GM19023 (cell line): ENCODE data around the gene ELMOD3.
A peak's percentile ranks its signal among the peaks of the same experiment; 100 is the strongest.

Experiments used
- ATAC-seq: cut with Tn5 transposase; IDR thresholded peaks from one replicate; pipeline ENCODE4 v1.9.1; 2021; ENCODE audit warnings: mild to moderate bottlenecking, moderate library complexity; ENCODE audit not compliant: unreplicated experiment

The ELMOD3 gene

DNA sequence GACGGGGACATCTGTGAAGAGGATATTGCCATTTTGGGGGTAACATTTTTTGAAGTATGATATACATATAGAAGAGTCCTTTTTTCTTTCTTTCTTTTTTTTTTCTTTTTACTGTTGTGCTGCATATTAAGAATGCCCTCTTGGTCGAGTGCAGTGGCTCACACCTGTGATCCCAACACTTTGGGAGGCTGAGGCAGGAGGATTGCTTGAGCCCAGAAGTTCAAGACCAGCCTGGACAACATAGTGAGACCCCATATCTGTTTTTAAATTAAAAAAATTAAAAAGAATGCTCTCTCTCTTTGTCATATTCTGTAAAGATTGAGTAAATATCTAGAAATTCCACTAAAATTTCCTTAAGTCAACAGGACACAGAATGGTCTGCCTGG, 67.5 kb downstream of the ELMOD3 start:
- ATAC-seq: no peak

- no peak for ATAC-seq
Measured at GRCh38 chr2:85423525-85423924, 69.0 kb downstream of the ELMOD3 start.

GRCh38 chr2:85425588-85425987, 71.0 kb downstream of the ELMOD3 start:
- no peak for ATAC-seq

- ATAC-seq: no peak
Measured at GRCh38 chr2:85427300-85427835, 72.8 kb downstream of the ELMOD3 start.

DNA sequence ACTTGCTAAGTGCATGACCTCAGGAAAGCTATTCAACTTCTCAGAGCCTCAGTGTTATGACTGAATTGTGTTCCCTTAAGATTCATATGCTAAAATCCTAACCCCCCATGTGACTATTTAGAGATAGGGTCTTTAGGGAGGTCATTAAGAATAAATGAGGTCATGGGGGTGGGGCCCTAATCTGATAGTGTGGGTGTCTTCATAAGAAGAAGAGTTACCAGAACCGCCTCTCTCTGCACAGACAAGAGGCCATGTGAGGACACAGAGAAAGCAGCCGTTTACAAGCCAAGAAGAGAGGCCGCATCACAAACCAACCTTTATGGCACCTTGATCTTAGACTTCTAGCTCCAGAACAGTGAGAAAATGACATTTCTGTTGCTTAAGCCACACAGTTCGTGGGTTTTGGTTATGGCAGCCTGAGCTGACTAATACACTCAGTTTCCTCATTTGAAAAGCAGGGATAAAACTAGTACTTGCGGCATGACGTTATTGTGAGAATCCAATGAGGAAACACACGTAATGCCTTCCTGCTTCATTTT, 73.8 kb downstream of the ELMOD3 start:
- ATAC-seq: no peak

DNA sequence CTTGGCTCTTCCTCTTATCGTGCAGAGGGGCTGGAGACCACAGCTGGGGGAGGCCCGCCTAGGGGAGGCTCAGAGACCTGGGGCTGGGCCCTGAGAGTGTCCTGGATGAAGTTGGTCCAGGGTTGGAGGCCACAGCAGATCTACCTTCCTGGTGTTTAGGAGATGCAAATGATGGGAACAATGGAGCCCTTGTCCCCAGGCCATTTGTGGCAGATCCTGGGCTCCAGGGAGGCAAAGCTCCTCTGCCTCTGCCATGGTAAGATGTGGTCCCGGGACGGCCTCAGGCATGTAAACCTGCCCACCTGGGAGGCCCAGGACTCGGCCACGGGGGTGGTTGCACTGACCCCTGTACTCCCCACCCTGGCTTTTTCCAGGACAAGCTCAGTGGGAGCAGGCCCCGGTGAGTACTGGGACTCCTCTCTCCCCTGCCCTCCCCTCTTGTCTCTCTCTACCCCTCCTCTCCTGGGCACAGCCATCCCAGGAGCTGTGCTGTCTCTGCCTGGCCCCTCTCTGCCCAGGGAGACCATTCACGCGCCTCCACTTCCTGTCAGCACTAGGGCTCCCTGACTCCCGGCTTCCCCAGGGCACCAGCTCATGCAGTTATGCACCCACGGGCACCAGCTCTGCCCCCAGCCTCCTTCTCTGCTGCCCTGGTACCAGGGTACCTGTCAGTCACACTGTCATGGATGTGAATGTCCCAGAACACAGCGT, 74.8 kb downstream of the ELMOD3 start:
- ATAC-seq: no peak

DNA sequence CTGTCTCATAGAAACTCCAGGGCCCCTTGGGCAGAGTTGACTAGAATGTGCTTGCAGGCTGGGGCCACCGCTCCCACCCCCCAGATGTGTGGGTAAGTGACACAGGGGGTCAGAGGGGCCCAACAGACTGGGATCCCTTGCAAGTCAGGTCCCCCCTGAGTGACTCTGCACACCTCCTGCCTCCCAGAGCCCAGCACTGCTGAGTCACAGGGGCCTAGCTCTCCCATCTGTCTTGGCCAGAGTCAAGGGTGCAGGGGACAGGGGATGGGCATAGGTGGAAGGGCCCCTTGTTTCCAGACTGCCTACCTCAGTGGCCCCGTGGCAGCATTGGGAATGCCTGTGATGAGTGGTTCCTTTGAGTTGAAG, 75.3 kb downstream of the ELMOD3 start:
- no peak for ATAC-seq

DNA sequence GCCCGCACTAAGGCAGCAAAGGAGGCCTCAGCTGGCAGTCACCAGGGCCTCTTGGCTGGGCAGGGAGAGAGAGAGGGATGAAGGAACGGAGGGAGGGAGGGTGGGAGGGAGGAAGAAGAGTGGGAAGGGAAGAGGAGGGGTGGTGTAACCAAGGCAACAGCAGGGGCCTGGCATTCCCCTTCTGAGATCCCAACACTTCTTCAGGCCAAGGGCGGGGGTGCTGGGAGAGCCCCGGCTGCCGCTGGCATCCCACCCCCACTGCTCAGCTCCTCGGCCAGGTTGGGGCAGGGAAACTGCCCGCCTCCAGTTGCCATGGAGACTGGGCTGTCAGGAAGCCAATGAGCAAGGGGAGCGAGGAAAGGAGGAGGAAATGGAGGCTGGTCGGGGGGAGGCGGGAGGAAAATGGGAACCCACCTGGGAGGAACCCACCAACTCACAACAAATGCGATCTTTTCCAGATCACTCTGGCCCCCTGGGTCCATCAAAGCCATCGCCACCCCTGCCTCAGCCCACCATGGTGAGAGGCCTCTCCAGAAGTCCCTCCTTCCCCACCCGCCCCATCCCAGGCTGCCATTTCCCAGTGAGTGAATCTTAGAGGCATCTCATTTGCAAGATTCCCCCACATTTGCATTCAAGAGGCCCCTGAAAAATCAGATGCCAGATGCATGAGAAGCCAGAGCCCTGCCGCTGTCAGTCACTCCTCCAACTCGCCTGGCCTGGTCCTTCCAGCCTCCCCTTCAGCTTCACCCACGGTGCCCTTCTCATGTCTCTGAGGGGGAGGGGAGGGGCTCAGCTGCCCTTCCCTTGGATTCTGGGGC, 76.4 kb downstream of the ELMOD3 start:
- ATAC-seq: no peak

- ATAC-seq: no peak
Measured at GRCh38 chr2:85431570-85432205, 77.1 kb downstream of the ELMOD3 start.

GRCh38 chr2:85433511-85434089, 79.0 kb downstream of the ELMOD3 start:
- ATAC-seq: no peak

DNA sequence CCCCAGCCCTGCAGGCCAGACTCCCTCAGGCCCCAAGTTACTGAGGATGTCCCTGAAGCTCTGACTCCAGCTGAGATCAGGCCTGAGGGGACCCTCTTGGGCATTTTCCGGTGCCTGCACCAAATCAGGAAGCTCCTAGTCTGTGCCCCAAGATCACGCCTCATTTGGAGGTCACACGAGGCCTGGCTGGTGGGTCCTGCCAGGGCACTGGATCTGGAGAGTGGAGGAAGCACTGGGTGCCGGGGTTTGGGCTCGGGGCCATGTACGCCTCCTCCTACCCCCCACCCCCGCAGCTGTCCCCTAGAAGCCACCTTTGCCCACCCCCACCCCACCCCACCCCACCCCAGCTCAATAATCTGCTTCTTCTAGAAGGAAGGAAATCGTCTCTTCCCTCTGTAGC, 80.1 kb downstream of the ELMOD3 start:
- ATAC-seq: no peak

- ATAC-seq: no peak
Measured at GRCh38 chr2:85435220-85435958, 80.8 kb downstream of the ELMOD3 start.

GRCh38 chr2:85435981-85436835, 81.6 kb downstream of the ELMOD3 start:
- no peak for ATAC-seq

GRCh38 chr2:85436836-85437487, 82.4 kb downstream of the ELMOD3 start:
- ATAC-seq: peak; percentile 8

DNA sequence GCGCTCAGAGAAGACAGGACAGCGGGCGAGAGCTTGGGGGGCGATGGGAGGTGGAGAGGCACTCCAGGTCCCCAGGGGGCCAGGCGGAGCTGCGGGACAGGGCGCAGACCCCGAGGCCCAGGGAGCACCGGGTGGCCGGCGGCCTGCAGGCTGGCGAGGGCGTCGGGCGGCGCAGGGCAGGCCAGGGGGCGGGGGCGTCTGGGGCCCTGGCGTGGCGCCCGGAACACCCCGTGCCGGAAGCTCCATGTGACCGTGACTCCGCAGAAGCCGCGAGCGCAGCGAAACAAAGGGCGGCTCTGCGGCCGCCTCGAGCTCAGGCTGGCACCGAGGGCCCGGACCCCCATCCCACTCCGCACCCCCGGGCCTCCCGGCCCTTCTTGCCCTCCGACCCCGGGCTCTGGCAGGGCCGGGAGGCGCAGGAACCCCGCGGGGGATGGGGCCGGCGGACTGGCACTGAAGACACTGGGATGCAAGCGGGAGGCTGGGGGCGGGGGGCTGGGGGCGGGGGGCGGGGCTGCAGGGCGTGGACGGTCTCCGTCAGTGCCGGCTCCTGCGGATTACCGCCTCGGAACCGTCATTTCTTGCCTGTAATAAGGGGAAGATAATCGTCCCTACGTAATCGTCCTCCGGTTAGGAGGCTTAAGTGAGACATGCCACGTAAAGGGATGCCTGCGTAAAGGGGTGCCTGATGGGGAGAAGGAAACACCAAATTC, 83.1 kb downstream of the ELMOD3 start:
- peak; percentile 87 for ATAC-seq

GRCh38 chr2:85438201-85439024, 83.8 kb downstream of the ELMOD3 start:
- ATAC-seq: peak; percentile 9

- ATAC-seq: no peak
Measured at GRCh38 chr2:85439025-85439472, 84.5 kb downstream of the ELMOD3 start.
